Nephron (organoid): ENCODE measurements around the gene SPARC.

Source experiments
- H3K27ac Mint-ChIP-seq, 3 experiments: 2 replicates each; pipeline ENCODE4 v1.8.0; 2020; ENCODE audit warnings: mixed read lengths in 3 of 3, mild to moderate bottlenecking in 2 of 3, moderate library complexity in 1 of 3
- H3K27me3 Mint-ChIP-seq: 2 replicates; pipeline ENCODE4 v1.8.0; 2021; ENCODE audit warnings: low read depth, mild to moderate bottlenecking, moderate library complexity, mixed read lengths
- H3K36me3 Mint-ChIP-seq: 2 replicates; pipeline ENCODE4 v1.8.0; 2020; ENCODE audit warnings: low read depth, mixed read lengths
- H3K4me1 Mint-ChIP-seq: 2 replicates; pipeline ENCODE4 v1.8.0; 2020; ENCODE audit warnings: mixed read lengths
- H3K4me3 Mint-ChIP-seq, 3 experiments: 2 replicates each; pipeline ENCODE4 v1.8.0; 2020; ENCODE audit warnings: mild to moderate bottlenecking in 3 of 3, mixed read lengths in 3 of 3, moderate library complexity in 2 of 3
- H3K9me3 Mint-ChIP-seq: 2 replicates; pipeline ENCODE4 v1.8.0; 2020; ENCODE audit warnings: mixed read lengths
- CTCF ChIP-seq, 3 experiments: fragments of 200-600 bp; sonication (generic); IDR thresholded peaks; one replicate each; pipeline ENCODE4 v1.5.0; 2021; ENCODE audit warnings: antibody characterized with exemption in 3 of 3; ENCODE audit not compliant: unreplicated experiment in 3 of 3

The SPARC gene

GRCh38 chr5:151724360-151724759, 37.6 kb upstream of the SPARC start:
- peak overlapping the region in 2 of 3 experiments; percentile 65 to 69 for H3K27ac Mint-ChIP-seq
- H3K9me3 Mint-ChIP-seq: peaks cover 9% of the 10 kb centered on the region
- peaks cover 4% of the 10 kb centered on the region for H3K36me3 Mint-ChIP-seq
- TF ChIP-seq CTCF (IDR thresholded peaks at IDR 0.05; ENCODE audit: unreplicated experiment in 3 of 3): no peak
- H3K4me3 Mint-ChIP-seq: no peak overlapping the region
- H3K4me1 Mint-ChIP-seq: peaks cover 37% of the 10 kb centered on the region
- H3K27me3 Mint-ChIP-seq: no peaks in the 10 kb centered on the region

GRCh38 chr5:151722546-151722945, 35.8 kb upstream of the SPARC start:
- Mint-ChIP-seq H3K36me3 (no peaks in the 10 kb centered on the region), H3K4me3 (no peak overlapping the region), H3K27ac (peak overlapping the region in 1 of 3 experiments; percentile 90), H3K9me3 (no peaks in the 10 kb centered on the region), H3K4me1 (peaks cover 51% of the 10 kb centered on the region), H3K27me3 (no peaks in the 10 kb centered on the region)
- no peak for TF ChIP-seq CTCF (IDR thresholded peaks at IDR 0.05; ENCODE audit: unreplicated experiment in 3 of 3)

- Mint-ChIP-seq H3K4me3 (no peak overlapping the region), H3K36me3 (no peaks in the 10 kb centered on the region), H3K4me1 (peaks cover 54% of the 10 kb centered on the region), H3K27me3 (no peaks in the 10 kb centered on the region), H3K9me3 (no peaks in the 10 kb centered on the region), H3K27ac (peak overlapping the region in 2 of 3 experiments; percentile 90 to 94)
- TF ChIP-seq CTCF (IDR thresholded peaks at IDR 0.05; ENCODE audit: unreplicated experiment in 3 of 3): no peak
These were observed 35.2 kb upstream of the SPARC start for GRCh38 chr5:151721812-151722391.

- Mint-ChIP-seq H3K4me3 (no peak overlapping the region), H3K27ac (peak overlapping the region; percentile 63 to 94 (median 90)), H3K36me3 (no peaks in the 10 kb centered on the region), H3K4me1 (peaks cover 49% of the 10 kb centered on the region), H3K27me3 (no peaks in the 10 kb centered on the region), H3K9me3 (no peaks in the 10 kb centered on the region)
- no peak for TF ChIP-seq CTCF (IDR thresholded peaks at IDR 0.05; ENCODE audit: unreplicated experiment in 3 of 3)
These were observed 34.5 kb upstream of the SPARC start for GRCh38 chr5:151721087-151721646.

- Mint-ChIP-seq H3K27ac (peak overlapping the region in 2 of 3 experiments; percentile 90 to 94), H3K36me3 (no peaks in the 10 kb centered on the region), H3K9me3 (no peaks in the 10 kb centered on the region), H3K4me1 (peaks cover 55% of the 10 kb centered on the region), H3K4me3 (no peak overlapping the region), H3K27me3 (no peaks in the 10 kb centered on the region)
- TF ChIP-seq CTCF (IDR thresholded peaks at IDR 0.05; ENCODE audit: unreplicated experiment in 3 of 3): no peak
These were observed 33.5 kb upstream of the SPARC start for GRCh38 chr5:151720215-151720614.
